HG03280 (cell line): ENCODE results near the gene ZGPAT.

Source experiments
- ATAC-seq: cut with Tn5 transposase; IDR thresholded peaks from one replicate; pipeline ENCODE4 v1.9.1; 2021; ENCODE audit warnings: mild to moderate bottlenecking, moderate library complexity; ENCODE audit not compliant: unreplicated experiment

The ZGPAT gene

DNA sequence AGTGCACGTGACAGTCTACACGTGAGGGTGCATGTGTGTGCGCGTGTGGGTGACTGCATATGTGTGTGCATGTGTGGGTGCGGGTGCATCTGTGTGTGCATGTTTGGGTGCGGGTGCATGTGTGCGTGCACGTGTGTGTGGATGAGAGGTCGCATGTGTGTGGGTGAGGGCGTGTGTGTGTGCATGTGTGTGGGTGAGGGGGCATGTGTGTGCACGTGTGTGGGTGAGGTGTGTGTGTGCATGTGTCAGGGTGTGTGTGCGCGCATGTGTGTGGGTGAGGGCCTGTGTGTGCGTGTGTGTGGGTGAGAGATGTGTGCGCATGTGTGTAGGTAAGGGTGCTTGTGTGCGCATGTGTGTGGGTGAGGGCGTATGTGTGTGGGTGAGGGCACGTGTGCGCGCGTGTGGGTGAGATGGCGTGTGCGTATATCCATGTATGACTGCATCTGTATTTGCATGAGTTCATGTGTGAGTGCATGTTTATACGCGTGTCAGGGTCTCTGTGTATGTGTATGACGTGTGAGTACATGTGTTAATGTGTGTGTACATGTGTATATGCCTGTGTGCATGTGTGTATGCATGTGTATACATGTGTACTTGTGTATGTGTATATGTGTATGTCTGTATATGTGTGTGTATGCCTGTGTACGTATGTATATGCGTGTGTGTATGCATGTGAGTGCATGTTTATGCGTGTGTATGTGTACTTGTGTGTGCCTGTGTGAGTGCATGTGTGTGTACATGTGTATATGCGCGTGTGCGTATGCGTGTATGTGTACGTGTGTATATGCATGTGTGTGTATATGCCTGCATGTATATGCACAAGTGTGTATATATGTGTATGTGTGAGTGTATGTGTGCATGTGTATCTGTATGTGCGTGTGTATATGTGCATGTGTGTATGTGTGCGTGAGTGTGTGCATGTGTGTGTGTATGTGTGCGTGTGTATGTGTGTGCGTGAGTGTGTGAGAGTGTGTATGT lies 24.6 kb downstream of the ZGPAT start:
- ATAC-seq, result no peak

DNA sequence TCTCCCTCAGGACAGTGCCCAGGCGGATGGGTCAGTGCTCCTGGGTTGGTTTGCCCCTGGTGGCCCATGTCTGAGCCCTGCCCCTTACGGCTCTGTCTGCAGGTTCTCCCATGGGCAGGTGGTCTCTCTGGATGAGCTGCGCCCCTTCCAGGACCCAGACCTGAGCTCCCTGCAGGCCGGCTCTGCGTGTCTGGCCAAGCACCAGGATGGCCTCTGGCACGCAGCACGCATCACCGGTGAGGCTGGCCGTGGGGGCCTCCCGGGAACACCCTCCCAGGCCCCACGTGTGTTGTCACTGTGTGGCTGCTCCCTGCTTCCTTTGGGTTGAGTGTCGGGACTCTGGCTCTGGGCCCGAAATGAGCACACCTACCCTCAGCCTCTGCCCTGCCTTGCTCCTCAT lies 25.3 kb downstream of the ZGPAT start:
- ATAC-seq, result no peak

DNA sequence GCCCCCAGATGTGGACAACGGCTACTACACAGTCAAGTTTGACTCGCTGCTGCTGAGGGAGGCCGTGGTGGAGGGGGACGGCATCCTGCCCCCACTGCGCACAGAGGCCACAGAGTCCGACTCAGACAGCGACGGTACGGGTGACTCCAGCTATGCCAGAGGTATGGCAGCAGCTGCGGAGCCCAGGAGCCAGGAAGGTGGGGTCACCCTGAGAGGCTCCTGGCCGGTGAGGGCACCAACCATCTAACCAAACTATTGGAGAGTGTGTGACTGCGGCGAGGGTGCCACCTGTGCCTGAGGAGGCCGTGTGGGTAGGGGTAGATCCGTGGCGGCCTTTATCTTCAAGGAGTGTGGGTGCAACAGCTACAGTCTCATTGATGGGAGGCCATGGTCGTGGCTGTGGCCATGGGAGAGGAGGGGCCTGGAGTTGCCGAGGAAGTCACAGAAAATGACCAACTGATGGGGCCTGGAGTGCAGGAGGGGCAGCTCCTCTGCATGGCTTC lies 25.8 kb downstream of the ZGPAT start:
- ATAC-seq, result no peak

DNA sequence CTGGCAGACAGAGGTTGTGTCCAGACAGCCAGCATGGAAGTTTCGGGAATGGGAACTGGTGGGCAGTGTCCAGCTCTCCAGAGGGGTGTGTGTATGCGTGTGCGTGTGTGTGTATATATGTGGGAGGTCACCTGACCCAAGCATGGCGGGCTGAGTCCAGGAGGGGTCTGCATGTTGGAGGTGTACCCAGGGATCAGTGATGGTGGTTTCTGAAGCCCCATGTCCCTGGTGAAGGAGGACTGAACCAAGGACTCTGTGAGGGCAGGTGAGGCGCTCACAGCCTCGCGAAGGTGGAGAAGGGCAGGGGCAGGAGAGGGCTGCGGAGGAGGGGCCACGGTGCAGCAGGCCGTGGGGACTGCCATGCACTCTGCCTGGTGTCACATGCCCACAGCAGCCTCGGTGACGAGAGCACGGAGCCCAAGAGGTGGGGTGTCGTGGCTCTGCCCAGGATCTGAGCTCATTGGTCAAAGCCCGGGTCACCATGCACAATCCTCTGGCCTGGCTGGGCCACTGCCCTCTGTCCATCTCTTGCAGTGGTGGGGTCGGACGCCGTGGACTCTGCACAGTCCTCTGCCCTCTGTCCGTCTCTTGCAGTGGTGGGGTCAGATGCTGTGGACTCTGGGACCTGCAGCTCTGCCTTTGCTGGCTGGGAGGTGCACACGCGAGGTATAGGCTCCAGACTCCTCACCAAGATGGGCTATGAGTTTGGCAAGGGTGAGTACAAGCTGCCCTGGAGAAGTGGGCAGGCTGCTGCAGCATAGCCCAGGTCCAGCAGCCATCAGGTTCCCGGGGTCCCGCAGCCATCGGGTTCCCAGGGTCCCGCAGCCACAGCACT lies 26.5 kb downstream of the ZGPAT start:
- ATAC-seq, result no peak

DNA sequence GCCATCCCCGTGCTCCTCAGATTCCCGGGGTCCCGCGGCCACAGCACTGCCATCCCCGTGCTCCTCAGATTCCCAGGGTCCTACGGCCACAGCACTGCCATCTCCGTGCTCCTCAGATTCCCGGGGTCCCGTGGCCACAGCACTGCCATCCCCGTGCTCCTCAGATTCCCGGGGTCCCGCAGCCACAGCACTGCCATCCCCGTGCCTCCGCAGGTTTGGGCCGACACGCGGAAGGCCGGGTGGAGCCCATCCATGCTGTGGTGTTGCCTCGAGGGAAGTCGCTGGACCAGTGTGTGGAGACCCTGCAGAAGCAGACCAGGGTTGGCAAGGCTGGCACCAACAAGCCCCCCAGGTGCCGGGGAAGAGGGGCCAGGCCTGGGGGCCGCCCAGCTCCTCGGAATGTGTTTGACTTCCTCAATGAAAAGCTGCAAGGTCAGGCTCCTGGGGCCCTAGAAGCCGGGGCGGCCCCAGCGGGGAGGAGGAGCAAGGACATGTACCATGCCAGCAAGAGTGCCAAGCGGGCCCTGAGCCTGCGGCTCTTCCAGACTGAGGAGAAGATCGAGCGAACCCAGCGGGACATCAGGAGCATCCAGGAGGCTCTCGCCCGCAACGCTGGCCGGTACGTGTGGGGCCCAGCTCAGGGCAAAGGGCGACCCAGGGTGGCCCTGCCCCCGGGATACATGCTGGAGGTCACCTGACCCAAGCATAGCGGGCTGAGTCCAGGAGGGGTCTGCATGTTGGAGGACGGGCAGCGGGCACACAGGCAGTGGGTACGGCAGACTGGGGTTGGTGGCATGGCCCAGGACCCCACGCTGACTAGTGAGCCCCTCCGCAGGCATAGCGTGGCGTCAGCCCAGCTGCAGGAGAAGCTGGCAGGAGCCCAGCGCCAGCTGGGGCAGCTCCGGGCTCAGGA lies 27.4 kb downstream of the ZGPAT start:
- ATAC-seq, result no peak

DNA sequence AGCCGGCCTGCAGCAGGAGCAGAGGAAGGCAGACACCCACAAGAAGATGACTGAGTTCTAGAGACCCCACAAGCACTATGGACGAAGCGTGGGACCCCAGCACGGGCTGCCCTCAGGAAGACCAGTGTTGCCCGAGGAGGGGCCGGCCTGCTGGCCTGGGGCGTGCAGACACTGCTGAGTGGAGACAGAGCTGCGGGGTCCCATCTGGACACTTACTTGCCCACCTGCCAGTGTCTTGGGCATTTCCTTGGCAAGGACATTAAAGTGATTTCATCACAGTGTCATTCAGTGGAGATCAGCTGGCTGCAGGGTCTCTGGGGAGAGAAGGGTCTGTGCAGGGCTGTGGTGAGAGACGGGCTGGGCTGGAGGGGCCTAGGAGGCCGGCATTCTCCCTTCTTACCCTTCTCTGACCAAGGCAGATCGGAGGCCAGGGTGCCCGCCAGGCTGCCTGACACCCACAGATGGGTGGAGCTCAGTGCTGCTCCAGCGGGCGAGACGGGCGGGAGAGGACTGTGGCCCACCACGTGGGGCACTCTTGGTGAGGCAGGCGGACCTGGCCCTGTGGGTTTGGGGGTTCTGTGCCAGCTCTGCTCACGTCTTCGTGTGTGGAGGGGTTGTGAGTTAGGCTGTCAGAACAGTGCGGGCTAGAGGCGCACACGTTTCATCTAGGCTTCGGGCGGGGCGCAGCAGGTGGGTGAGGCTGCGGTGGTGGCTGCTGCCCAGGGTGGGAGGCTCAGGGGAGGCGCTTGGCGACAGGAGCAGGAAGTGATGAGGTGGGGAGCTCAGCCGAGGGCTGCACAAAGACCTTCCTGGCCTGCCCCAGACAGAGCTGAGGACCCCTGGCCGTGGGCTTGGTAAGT lies 28.2 kb downstream of the ZGPAT start, which contains the start of gene LIME1:
LIME1 (plus strand) TSS at position 806 of the 860 bp plus-strand sequence. CDS start 886 bp downstream, outside the sequence.
- ATAC-seq, result no peak

DNA sequence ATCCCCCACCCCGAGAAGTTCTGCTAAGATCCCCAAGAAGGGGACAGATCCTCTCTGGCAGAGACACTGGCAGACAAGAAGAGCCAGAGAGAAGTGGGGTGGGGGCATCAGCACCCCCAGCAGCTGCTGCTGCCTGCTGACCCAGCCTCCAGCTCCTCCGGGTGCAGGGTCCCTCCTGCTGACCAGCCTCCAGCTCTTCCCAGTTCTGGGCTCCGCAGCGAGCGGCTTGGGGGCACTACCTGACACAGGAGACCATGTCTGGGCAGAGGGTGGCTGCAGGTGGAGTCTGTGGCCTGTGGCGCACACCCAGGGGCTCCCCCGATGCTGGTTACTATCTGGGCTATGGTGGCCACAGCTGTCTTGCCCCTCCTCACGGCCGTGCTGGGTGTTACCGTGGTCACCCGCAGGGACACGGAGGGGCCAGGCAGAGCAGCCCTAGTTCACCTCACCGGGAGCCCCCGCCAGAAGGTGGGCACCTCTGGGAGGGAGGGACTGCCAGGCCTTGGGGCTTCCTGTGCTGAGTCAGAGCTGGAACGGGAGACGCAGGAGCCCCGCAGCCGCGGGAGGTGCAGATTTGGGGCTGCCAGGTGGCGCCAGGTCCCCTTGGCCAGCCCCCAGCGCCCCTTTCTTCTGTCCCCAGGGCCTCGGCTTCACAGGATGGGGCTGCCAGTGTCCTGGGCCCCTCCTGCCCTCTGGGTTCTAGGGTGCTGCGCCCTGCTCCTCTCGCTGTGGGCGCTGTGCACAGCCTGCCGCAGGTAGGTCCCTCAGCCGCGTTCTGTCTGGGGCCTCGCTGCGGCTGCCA lies 29.3 kb downstream of the ZGPAT start:
- ATAC-seq, result no peak

DNA sequence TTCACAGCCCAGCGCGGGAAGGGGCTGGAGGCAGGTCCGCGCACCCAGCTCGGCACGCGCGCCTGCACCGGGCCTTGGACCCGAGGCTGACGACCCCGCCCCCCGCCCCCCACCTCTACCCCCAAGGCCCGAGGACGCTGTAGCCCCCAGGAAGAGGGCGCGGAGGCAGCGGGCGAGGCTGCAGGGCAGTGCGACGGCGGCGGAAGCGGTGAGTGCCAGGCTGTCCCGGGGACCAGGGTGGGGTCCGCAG lies 29.8 kb downstream of the ZGPAT start:
- no peak for ATAC-seq

DNA sequence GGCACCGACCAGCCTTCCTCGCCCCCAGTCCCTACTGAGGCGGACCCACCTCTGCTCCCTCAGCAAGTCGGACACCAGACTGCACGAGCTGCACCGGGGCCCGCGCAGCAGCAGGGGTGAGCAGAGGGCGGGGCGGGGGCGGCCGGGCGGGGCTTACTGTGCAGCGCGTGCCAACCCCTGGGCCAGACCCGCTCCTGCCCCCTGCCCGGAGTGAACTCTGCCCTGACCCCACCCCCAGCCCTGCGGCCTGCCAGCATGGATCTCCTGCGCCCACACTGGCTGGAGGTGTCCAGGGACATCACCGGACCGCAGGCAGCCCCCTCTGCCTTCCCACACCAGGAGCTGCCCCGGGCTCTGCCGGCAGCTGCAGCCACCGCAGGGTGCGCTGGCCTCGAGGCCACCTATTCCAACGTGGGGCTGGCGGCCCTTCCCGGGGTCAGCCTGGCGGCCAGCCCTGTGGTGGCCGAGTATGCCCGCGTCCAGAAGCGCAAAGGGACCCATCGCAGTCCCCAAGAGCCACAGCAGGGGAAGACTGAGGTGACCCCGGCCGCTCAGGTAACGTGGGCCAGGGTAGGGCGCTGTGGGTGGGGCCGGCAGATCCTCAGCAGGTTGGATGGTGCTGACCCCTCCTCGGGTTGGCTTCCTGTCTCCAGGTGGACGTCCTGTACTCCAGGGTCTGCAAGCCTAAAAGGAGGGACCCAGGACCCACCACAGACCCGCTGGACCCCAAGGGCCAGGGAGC lies 30.3 kb downstream of the ZGPAT start:
- ATAC-seq, result no peak

DNA sequence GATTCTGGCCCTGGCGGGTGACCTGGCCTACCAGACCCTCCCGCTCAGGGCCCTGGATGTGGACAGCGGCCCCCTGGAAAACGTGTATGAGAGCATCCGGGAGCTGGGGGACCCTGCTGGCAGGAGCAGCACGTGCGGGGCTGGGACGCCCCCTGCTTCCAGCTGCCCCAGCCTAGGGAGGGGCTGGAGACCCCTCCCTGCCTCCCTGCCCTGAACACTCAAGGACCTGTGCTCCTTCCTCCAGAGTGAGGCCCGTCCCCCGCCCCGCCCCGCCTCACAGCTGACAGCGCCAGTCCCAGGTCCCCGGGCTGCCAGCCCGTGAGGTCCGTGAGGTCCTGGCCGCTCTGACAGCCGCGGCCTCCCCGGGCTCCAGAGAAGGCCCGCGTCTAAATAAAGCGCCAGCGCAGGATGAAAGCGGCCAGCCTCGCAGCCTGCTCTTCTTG lies 30.9 kb downstream of the ZGPAT start:
- ATAC-seq, result no peak

DNA sequence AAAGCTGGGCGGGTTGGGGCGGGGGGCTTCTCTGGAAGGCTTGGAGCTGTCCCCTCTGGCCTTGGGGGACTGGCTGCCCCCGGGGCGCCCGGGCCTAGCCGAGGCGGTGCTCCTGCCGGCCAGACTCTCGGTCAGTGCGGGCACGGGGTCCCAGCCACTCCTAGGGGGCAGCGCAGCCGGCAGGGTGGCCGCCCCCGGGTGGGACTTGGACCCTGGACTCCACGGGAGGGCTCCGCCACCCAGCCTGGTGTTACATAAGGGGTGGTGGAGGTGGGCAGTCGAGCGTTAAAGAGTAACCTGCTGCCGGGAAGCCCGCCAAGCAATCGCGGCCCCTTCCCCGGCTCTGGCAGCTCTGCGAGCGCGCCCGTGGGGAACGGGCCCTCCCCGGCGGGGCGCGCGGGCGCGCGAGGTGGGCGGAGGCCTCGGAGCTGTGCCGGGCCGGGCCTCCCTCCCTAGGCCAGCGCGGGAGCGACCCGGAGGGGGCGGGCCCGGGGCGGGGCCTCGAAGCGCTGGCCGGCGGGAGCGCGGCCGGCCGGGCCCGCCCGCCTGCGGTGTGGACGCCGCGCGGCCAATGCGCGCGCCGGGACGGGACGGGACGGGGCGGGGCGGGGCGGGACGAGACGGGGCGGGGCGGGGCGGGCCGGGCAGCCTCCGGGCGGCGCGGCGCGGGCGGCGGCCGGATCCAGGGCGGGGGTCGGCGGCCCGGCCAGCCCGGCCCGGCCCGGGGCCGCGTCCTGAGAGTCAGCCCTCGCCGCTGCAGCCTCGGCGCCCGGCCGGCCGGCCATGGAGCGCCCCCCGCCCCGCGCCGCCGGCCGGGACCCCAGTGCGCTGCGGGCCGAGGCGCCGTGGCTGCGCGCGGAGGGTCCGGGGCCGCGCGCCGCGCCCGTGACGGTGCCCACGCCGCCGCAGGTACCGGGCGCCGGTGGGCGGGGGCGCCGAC lies 31.6 kb downstream of the ZGPAT start, which contains the start of gene SLC2A4RG:
SLC2A4RG (plus strand) TSS at position 647 of the 940 bp plus-strand sequence; CDS start at position 784, 137 bp downstream.
- peak; percentile 55 for ATAC-seq

DNA sequence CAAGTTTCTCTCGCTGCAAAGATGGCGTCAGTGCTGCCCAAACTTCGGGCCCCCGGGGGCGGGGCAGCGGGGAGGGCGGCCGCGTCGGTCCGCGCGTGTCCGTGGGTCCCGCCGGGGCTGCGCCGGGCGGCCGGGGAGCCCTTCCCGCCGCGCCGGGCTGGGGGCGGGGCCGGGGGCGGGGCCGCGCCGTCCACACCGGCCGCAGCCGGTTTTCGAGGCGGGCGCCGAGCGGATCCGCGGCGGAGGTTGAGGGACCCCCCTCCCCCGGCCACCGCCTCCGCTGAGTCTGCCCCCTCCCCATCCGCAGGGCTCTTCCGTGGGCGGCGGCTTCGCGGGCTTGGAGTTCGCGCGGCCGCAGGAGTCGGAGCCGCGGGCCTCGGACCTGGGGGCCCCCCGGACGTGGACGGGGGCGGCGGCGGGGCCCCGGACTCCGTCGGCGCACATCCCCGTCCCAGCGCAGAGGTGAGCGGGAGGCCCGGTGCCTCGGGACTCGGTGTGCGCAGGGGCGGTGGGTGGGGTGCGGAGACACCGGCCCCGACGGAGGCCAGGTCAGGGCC lies 32.3 kb downstream of the ZGPAT start:
- ATAC-seq, result peak; percentile 11

DNA sequence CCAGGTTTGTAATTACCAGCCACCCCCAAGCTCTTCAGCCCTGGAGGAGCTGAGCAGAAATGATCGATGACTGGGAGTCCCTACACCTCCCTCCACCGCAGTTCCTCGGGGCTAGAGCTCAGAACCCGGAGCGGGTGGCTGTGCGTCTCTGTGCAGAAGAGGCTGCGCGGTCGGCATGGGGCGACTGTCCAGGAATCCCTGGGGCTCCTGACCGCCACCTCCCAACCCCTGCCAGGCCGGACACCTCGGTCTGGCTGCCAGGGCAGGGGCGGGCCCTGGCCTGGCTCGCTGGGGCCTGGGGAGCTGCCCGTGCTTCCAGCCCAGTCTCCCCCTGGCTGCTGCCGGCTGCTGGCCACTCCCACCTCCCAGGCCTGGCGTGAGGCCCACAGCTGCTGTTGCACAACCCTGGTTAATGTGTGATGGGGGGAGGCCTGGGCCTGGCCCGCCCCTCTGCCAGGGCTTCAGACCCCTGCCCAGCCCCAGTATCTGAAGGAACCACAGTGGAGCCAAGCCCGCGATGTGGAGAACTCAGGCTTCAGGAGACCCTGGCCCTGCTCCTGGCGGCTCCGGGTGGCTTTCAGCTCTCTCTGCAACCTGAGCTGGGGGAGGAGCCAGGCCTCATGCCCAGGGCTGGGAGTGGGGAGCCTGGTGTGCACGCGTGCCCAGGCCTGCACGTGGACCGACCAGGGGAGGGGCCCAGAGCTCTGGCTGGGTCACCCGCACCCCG lies 33.0 kb downstream of the ZGPAT start:
- ATAC-seq, result no peak

DNA sequence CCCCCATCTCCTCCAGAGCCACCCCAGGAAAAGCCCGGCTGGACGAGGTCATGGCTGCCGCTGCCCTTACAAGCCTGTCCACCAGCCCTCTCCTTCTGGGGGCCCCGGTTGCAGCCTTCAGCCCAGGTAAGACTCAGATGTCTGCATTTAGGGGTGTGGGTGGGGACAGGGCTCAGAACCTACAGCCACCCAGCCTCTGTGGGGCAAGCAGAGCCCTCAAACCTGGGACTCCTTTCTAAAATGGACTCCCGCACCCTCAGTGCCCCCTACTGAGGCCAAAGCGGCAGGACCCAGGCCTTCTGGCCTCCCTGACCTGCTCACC lies 33.5 kb downstream of the ZGPAT start:
- no peak for ATAC-seq

DNA sequence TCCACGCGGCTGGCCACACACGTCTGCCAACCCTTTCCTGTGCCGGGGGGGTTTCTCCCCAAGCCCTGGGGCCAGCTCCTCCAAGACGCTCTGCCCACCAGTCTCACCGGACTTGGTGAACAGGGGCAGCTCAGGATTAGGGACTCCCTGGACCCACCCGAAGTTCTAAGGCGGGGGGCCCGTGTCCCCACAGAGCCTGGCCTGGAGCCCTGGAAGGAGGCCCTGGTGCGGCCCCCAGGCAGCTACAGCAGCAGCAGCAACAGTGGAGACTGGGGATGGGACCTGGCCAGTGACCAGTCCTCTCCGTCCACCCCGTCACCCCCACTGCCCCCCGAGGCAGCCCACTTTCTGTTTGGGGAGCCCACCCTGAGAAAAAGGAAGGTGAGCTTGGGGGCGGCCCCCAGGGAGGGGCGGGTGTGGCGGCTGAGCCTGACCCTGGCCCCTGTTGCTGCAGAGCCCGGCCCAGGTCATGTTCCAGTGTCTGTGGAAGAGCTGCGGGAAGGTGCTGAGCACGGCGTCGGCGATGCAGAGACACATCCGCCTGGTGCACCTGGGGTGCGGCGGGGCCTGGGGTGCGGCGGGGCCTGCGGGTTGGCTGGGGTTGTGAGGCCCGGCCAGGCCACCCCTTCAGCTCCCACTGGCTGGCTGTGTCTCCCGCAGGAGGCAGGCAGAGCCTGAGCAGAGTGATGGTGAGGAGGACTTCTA lies 34.0 kb downstream of the ZGPAT start:
- no peak for ATAC-seq
